ENCODE measurements around the gene PAGE2B. TPM values are rescaled to one million over a fixed set of nuclear protein-coding genes. Genes with fewer than 3 reads are reported as not detected.
"Not testable (repeated sequence)": the region's sequence is repeated elsewhere in the genome, so short reads cannot be mapped to it uniquely, and the experiment has no call there.

The PAGE2B gene
- total RNA-seq, 1 donor from 2014 or later = not detected

GRCh38 chrX:55107911-55108310, 33.1 kb downstream of the PAGE2B start:
- no peak for DNase-seq (ENCODE audit: low read depth)

DNA sequence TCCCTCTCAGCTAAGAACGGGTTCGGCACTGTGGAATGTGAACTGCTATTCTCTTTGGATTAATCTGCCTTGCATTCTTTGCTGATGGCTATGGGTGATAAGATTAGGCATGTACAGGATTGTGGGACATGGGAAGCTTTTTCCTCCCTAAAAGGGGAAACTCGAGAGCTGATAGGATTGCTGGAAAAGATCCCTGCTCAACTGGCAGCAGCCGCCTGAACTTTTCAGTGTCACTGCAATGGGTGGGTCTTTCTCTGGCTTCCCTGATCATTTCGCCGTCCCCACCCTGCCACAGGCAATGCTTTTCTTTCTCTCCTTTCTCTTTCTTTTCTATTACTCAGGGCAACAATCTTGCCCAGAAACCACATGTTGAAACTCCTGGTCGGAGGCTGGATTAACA, 34.5 kb downstream of the PAGE2B start:
- DNase-seq (ENCODE audit: low read depth) = no peak

DNA sequence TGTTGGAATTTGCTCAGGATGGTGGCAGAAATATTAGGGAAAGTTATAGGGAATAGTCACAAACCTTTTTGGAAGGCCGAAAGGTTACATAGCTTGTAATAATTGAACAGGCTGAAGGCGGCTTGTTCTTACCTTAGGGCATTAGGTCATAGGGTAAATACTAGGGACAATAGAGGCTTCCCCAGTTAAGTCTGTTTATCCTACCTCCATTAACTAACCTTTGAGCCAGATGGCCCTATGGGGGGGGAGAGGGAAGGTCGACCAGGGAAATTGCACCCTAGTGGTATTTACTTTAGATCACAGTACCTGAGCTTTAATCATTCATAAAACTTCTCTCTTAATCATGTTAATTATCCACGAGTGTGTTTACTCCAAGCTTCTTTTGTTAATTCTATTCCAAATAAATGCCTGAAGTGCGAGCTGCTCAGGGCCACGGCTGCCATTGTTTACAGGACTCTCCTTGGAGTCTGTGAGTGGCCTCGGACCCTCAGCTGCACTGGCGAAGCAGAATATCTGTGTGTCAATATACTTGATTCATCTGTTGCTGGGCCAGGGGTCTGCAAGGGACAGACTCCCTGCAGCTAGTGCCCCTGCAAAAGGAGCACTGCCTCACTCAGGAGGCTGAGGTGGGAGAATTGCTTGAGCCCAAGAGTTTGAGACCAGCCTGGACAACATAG, 36.9 kb downstream of the PAGE2B start:
- DNase-seq (ENCODE audit: low read depth) = no peak

DNA sequence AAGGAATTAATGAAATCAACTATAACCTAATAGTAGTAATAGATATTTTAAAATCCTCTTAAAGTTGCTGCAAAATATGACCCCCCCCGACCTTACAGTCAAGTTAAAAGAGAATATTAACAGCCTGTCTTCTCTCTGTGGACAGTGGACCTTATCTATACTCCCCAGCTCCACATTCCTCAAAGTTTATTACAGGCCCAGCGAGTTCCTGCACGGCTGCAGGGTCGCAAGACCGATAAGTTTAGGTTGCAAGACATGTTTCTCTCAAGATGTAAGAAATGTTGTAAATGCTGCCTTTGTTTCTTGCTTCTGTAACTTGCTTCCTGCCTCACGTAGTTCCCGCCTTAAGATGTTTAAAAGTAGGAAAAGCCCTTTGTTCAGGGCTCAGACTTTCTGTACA, 41.8 kb downstream of the PAGE2B start:
- DNase-seq (ENCODE audit: low read depth) = not testable (repeated sequence)

DNA sequence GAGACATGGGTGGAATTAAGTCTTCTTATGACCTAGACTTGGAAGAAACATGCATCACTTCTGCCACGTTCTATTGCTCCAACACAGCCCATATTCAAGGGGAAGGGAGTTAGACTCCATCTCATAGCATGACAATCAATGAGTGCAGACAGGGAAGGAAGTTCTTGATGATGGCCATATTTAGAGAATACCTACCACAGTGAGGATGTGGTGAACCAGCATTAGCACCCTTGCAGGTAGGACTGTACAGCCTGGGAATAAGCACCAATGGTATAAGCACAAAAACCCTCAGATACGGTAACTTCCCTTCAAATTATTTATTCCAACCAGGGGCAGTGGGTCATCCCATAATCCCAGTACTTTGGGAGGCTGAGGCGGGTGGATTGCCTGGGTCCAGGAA, 43.7 kb downstream of the PAGE2B start:
- no peak for DNase-seq (ENCODE audit: low read depth)

GRCh38 chrX:55119271-55119670, 44.4 kb downstream of the PAGE2B start:
- no peak for DNase-seq (ENCODE audit: low read depth)

GRCh38 chrX:55119712-55120111, 44.9 kb downstream of the PAGE2B start:
- no peak for DNase-seq (ENCODE audit: low read depth)

DNA sequence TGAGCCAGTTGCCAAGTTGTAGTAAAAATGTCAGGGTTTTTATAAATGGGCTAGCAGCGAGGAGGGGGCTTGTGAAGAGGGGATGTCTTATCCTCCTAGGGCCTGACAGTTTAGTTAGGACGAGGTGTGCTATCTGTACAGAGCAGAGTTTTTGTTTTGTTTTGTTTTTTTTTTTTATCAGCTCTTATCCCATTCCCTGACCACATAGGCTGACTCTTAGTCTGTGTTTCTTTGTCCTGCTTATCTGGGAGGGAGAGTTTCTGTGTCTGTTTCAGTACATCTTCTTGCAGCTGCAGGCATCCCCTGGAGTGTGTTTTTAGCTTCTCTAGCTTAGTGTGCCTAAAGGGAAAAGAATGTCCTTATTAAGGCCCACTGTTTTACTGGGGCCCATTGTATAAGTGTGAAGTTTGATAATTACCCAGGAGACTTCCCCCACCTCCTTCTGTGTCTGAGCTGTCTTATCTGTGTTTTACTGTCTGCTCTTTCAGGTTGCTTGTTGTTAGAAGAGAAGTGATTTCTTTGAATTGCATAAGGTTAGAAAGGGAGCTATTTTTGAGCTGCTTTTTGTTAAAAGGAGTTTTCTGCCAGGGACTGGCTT, 46.0 kb downstream of the PAGE2B start:
- no peak for DNase-seq (ENCODE audit: low read depth)

- DNase-seq (ENCODE audit: low read depth) = no peak
Observed at GRCh38 chrX:55123900-55124299, 49.1 kb downstream of the PAGE2B start.

GRCh38 chrX:55127692-55128091, 52.9 kb downstream of the PAGE2B start:
- DNase-seq (ENCODE audit: low read depth) = peak; percentile 8

Other genes starting within 250 kb of the PAGE2B start
- gene TRO, start 154.2 kb upstream of the PAGE2B start, total RNA-seq = 66.2 and 78.0 TPM in 2 replicates
- 0.16 TPM in 1 of 2 replicates, not detected in the other for gene PFKFB1, start 80.8 kb upstream of the PAGE2B start, total RNA-seq
- 7.8 and 11.2 TPM in 2 replicates for gene APEX2, start 74.7 kb upstream of the PAGE2B start, total RNA-seq
- not detected in 2 replicates for gene ALAS2, start 44.1 kb upstream of the PAGE2B start, total RNA-seq
- not detected in 2 replicates for gene PAGE2, start 14.0 kb downstream of the PAGE2B start, total RNA-seq
- gene PAGE5, start 145.3 kb downstream of the PAGE2B start, total RNA-seq = not detected in 2 replicates
- gene PAGE3, start 189.9 kb downstream of the PAGE2B start, total RNA-seq = not detected in 2 replicates

All from myocyte (in vitro differentiated cells).